CD1c-positive myeloid dendritic cell (primary cell): ENCODE data around the gene EIF3D.

Source experiments
- DNase-seq: peaks from one replicate; pipeline ENCODE4 v3.0.0-alpha.2; 2016; ENCODE audit errors: extremely low spot score

The EIF3D gene, protein sequence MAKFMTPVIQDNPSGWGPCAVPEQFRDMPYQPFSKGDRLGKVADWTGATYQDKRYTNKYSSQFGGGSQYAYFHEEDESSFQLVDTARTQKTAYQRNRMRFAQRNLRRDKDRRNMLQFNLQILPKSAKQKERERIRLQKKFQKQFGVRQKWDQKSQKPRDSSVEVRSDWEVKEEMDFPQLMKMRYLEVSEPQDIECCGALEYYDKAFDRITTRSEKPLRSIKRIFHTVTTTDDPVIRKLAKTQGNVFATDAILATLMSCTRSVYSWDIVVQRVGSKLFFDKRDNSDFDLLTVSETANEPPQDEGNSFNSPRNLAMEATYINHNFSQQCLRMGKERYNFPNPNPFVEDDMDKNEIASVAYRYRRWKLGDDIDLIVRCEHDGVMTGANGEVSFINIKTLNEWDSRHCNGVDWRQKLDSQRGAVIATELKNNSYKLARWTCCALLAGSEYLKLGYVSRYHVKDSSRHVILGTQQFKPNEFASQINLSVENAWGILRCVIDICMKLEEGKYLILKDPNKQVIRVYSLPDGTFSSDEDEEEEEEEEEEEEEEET

DNA sequence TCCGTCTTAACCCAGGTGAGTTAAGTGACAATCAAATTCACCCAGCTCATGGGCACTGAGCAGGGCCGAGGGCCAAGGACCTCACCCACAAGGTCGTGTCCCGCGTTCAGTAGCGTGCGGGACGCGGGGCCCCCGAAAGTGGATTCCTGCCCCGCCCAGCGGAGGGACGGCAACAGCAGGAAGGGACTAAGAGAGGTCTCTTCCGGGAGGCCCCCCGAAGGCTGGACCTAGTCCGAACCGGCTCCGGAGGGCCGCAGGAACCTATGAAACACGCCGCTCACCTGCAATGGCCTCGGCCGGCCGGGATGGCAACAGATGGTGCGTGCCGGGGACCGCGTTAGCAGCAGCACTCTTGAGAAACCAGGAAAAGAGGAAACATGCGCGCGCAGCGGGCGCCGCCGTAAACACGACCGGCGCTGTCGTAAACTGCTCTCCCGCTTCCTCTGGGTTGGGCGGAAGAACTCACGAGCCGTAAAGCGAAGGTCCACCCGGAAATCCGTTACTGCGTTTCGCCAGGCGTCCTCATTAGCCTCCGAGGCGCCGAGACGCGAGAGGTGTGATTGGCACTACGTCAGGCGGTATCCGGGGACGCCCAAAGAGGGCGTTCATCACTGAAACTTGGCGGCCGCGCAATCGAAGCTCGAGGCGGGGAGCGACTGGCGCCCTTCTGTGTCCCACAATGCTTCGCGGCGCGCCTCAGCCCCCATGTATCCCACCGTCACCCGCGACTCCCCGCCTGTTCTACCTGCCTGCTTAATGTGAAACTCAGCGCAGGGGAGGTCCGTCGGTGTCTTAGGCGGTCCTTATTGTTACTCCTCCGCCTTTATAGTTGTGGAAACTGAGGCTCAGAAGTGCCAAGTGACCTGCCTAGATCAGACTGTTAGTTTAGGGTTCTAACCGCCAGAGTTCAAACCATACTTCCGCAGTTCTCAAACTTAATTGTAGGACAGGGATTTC is at the start of gene EIF3D:
TSS of gene EIF3D (minus strand) at position 372 of the 957 bp plus-strand sequence. CDS start 3,045 bp downstream, outside the sequence.
- peak; percentile 100 for DNase-seq

DNA sequence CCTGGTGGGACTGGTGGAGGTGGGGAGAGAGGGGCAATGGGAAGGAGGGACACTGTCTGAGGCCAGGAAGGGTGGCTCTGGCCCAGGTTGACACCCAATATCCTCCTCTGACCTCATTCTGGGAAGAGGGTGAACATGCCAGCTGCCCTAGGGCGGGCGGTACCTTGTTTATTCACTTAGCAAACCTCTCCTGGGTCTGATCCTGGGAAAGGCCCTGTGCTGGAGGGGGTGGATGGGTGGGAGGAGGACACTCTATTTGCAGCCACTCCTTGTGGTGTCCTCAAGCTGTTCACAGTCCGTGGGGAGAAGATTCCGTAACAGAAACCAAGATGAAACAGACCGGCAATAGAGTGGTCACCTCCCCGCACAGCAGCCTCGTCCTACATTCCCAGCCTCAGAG is 49.7 kb upstream of the EIF3D start:
- no peak for DNase-seq

- DNase-seq, result no peak
These were observed 48.1 kb upstream of the EIF3D start for GRCh38 chr22:36577019-36577418.

- no peak for DNase-seq
These were observed 45.8 kb upstream of the EIF3D start for GRCh38 chr22:36574728-36575127.

DNA sequence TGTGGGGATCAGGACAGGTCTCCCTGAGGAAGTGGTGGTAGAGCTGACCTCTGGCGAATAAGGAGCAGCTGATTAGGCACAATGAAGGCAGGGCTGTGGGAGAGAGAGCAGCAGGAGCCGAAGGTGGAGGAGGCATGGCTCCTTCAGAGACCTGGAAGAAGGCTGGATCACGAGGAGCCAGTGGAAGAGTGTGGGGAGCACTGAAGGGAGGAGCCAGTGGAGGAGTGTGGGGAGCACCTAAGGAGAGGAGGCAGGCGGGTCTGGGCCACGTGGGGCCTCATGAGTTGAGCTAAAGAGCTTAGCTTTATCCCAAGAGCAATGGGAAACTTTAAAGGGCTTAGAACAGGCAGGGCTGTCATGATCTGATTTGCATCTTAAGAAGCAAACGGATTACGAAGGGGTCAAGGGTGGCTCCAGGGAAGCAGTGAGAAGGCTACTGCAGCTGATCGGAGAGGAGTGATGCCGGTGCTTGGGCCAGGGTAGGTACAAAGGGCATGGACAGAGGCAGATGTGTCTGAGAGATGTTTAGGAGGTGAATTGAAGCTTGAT is 44.9 kb upstream of the EIF3D start:
- no peak for DNase-seq

GRCh38 chr22:36571991-36572390 is 43.0 kb upstream of the EIF3D start:
- no peak for DNase-seq

GRCh38 chr22:36569999-36570398 is 41.0 kb upstream of the EIF3D start:
- no peak for DNase-seq

DNA sequence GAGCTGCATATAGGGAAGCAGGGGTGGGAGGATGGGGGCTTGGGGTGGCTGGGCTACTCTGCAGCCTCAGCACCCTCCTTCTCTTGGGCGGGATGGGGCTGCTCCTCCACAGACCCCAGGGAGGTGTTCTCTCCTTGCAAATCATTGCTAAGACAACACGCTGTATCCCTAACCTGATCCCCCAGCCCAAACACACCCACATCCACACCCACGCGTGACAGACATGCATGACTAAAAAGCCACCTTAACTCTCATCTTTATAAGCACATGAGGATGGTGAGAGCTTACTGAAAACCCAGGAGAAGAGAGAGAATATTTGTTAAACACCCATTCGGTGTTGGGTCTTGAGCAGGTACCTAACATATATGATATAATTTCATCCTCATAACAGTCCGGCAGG is 39.9 kb upstream of the EIF3D start:
- DNase-seq, result no peak

DNA sequence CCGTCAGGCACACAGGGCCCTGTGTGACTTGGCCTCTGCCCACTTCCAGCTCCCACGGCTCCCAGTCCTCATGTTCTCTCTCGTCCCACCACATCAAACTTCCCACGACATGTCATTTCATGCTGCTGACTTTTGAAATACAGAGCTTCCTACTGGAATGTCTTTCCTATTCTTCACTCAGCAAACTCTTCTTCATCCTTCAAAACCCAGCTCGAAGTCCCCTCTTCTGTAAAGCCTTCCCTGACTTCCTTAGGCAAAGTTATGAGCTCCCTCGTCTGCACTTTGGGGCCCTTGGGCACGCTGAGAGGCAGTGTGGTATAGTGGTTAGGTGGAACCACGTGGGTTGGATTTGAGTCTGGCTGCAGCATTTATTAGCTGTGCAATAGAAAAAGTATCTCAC is 37.8 kb upstream of the EIF3D start:
- DNase-seq, result no peak

GRCh38 chr22:36565686-36566085 is 36.7 kb upstream of the EIF3D start:
- no peak for DNase-seq

DNA sequence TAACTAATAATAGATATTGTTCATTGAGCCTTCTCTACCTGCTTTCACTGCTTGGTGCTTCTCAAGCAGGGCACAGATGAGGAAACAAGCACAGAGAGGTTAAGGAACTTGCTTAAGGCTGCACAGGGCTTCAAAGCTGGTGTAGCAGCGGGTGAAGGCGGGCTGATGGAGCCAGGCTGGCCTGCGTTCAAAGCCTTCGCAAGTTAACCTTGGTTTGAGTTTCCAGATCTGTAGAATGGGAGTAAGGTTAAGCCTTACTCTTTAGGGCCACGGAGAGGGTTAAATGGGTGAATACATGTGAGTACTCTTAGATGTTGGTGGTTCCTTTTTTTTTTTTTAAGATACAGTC is 36.2 kb upstream of the EIF3D start:
- DNase-seq, result no peak

DNA sequence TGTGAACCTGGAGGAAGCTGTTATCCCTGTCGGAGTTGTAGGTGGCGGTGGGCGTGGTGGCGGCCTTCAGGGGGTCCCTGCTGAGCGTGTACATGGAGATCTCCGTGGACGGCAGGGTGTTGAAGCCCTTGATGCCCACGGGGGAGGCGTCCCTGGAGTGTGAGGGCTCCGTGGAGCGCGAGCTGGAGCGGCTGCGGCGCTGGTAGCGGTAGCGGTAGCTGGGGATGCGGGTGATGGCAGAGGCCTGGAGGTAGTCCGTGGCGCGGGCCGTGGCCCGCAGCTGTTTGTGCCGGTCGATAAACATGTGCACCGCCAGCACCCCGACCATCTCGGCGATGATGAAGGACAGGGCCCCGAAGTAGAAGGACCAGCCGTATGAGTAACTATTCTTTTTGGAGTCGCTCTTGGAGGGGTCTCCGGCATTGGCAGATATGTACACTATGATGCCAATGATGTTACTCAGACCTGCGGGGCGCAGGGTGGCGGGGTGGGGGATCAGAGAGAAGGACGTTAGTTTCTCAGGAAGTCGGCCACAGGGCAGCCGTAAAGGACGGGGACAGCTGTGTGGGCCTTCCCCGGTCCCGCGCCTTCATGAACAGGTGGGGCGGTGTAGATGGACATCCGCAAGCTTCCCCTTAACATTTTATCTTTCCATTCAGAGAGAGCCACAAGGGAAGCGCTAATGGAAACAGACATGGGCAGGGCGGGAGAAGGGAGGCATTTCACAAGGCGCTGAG is 35.6 kb upstream of the EIF3D start:
- DNase-seq, result no peak

DNA sequence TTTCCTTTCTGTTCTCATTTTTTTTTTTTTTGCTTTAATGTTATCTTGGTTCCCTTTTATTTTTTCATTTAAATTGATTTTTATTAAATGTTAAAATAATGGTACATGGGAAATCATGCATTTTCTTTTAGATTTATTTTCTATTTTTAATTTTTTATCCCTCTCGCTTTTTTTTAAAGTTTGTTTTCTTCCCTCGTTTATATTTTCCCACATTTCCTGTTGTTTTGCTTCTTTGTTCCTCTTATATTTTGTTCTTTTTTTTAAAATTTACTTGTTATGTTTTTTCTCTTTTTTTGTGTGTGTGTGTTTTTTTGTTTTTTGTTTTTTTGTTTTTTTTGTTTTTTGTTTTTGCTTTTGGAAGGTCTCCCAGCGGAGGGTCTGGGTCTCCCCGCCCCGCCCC is 34.9 kb upstream of the EIF3D start:
- no peak for DNase-seq

GRCh38 chr22:36563444-36563843 is 34.5 kb upstream of the EIF3D start:
- DNase-seq, result no peak

GRCh38 chr22:36563001-36563400 is 34.0 kb upstream of the EIF3D start:
- DNase-seq, result no peak

GRCh38 chr22:36562261-36562835 is 33.4 kb upstream of the EIF3D start:
- no peak for DNase-seq

DNA sequence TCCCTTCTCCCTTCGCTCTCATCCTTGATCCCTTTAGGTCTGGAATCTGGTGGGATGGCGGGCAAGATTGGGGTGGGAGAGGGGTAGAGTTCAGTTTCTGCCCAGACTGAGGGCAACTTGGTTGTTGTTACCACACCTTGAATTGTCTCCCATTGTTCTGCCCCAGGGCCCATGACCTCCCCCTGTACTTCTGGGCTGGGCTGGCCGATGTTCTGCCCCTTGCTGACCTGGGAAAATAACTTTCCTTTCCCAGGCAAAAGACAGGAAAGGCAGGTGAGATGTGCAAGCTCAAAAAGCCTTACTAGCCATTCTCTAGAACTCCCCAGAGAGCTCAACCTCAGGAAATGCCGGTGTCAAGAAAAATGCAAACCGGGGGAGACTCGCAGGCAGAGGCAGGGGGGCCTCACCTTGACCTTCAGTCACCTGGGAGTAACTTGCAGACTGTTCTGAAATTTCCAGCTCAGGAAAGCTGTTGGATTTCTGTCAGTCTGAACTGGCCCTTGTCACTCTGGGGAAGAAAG is 32.4 kb upstream of the EIF3D start:
- DNase-seq, result no peak

DNA sequence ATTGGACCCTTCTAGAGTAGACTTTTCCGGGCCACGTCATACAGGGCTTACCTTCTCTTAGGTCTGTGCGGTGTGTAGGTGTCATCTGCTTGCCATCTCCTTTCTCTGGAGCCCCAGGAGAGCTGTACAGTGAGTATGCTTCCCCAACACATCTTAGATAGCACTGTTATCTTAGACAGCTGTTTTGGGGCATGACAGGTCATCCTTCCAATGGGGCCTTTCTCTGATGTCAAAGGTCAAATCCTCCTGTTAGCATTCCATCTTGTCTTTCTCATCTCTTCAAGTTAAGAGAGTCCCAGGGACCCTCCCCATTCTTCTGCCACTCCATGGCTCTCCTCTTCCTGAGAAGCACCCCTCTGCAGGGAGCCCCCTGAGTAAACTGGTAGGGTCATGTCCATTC is 31.0 kb upstream of the EIF3D start:
- no peak for DNase-seq

DNA sequence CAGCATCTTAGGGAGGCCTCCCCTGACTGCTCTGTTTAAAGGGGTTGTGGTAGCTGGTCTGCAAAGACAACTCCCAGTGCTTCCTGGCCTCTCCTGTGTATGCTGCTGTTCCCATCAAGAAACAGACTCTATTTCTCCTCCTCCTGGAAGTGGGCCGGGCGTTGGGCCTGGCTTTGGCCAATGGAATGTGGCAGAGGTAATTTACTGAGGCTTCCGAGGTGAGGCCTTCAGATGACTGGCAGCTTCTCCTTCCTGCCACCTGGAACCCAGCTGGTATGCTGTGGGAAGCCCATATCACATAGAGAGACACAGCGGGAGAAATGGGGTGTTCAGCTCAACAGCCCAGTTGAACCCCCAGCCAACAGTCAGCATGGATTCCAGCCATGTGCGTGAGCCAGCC is 25.1 kb upstream of the EIF3D start:
- DNase-seq, result no peak

DNA sequence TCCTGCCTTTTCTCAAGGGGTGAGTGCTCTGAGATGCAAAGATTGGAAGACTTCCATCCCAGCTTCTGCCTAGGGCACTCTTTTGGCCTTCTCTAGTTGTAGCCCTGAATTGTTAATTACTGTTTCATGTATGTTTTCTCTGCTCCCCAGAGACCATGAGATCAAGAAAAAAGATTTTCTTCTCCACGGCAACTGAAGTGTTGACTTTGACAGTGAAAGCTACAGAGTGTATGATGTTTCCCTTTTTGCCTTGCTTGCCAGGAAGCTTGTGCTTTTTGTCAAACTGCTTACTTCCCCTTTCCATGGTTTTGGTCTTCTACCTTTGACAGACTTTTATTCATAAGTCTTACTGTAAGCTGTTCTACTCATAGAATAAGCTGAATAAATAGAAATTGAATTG is 23.3 kb upstream of the EIF3D start:
- peak; percentile 58 for DNase-seq
